ES-I3 (cell line): ENCODE measurements around the gene TP73.

Experiments used
- H3K36me3 ChIP-seq: 2 replicates; pipeline ENCODE4 v1.6.1; 2013; ENCODE audit warnings: mild to moderate bottlenecking, low read length, control low read depth, moderate library complexity; ENCODE audit not compliant: insufficient read depth
- H3K4me1 ChIP-seq: 2 replicates; pipeline ENCODE4 v1.6.1; 2013; ENCODE audit warnings: mild to moderate bottlenecking, control low read depth, low read length; ENCODE audit not compliant: insufficient read depth
- H3K9ac ChIP-seq: 2 replicates; pipeline ENCODE4 v1.6.1; 2013; ENCODE audit warnings: low read depth, mild to moderate bottlenecking, low read length, moderate library complexity
- H3K9me3 ChIP-seq: 2 replicates; pipeline ENCODE4 v1.6.1; 2013; ENCODE audit warnings: mild to moderate bottlenecking, low read length, moderate library complexity; ENCODE audit not compliant: control insufficient read depth, insufficient read depth

Gene TP73

GRCh38 chr1:3725366-3725765 lies 73.0 kb downstream of the TP73 start:
- no peak overlapping the region for H3K9ac ChIP-seq
- no peaks in the 10 kb centered on the region for H3K9me3 ChIP-seq
- H3K36me3 ChIP-seq: no peaks in the 10 kb centered on the region
- H3K4me1 ChIP-seq: peaks cover 4% of the 10 kb centered on the region; the same call in 1 of the 2 replicates

GRCh38 chr1:3727042-3727824 lies 74.9 kb downstream of the TP73 start:
- no peak overlapping the region for H3K9ac ChIP-seq
- H3K36me3 ChIP-seq: no peaks in the 10 kb centered on the region

GRCh38 chr1:3727825-3728776 lies 75.8 kb downstream of the TP73 start:
- Histone ChIP-seq H3K36me3 (no peaks in the 10 kb centered on the region), H3K9ac (no peak overlapping the region), H3K4me1 (no peaks in the 10 kb centered on the region; the same call in 1 of the 2 replicates)

More at GRCh38 chr1:3727042-3727824, 74.9 kb downstream of the TP73 start:
- H3K4me1 ChIP-seq: no peaks in the 10 kb centered on the region
- no peaks in the 10 kb centered on the region for H3K9me3 ChIP-seq

GRCh38 chr1:3729594-3730542 lies 77.6 kb downstream of the TP73 start:
- Histone ChIP-seq H3K4me1 (peaks cover 4% of the 10 kb centered on the region; the same call in 1 of the 2 replicates), H3K9me3 (no peaks in the 10 kb centered on the region), H3K36me3 (no peaks in the 10 kb centered on the region), H3K9ac (no peak overlapping the region)

More at GRCh38 chr1:3727825-3728776, 75.8 kb downstream of the TP73 start:
- no peaks in the 10 kb centered on the region for H3K9me3 ChIP-seq

- H3K9ac ChIP-seq: no peak overlapping the region
These were observed 78.4 kb downstream of the TP73 start for GRCh38 chr1:3730543-3731247.

GRCh38 chr1:3731583-3732433 lies 79.5 kb downstream of the TP73 start:
- no peak overlapping the region for H3K9ac ChIP-seq
- H3K36me3 ChIP-seq: no peaks in the 10 kb centered on the region
- peaks cover 4% of the 10 kb centered on the region; the same call in 1 of the 2 replicates for H3K4me1 ChIP-seq
- H3K9me3 ChIP-seq: no peaks in the 10 kb centered on the region

More at GRCh38 chr1:3730543-3731247, 78.4 kb downstream of the TP73 start:
- no peaks in the 10 kb centered on the region for H3K36me3 ChIP-seq
- H3K4me1 ChIP-seq: peaks cover 4% of the 10 kb centered on the region; the same call in 1 of the 2 replicates
- H3K9me3 ChIP-seq: no peaks in the 10 kb centered on the region

GRCh38 chr1:3732434-3733093 lies 80.2 kb downstream of the TP73 start:
- H3K4me1 ChIP-seq: peaks cover 4% of the 10 kb centered on the region; the same call in 1 of the 2 replicates
- H3K9ac ChIP-seq: no peak overlapping the region
- H3K9me3 ChIP-seq: no peaks in the 10 kb centered on the region
- H3K36me3 ChIP-seq: no peaks in the 10 kb centered on the region; the same call in 1 of the 2 replicates

- H3K36me3 ChIP-seq: peaks cover 4% of the 10 kb centered on the region; the same call in 1 of the 2 replicates
- H3K9ac ChIP-seq: no peak overlapping the region
- peaks cover 4% of the 10 kb centered on the region; the same call in 1 of the 2 replicates for H3K4me1 ChIP-seq
- no peaks in the 10 kb centered on the region for H3K9me3 ChIP-seq
These were observed 81.0 kb downstream of the TP73 start for GRCh38 chr1:3733094-3733882.

- H3K4me1 ChIP-seq: peaks cover 4% of the 10 kb centered on the region; the same call in 1 of the 2 replicates
- peaks cover 10% of the 10 kb centered on the region for H3K36me3 ChIP-seq
- no peaks in the 10 kb centered on the region for H3K9me3 ChIP-seq
- no peak overlapping the region for H3K9ac ChIP-seq
These were observed 81.7 kb downstream of the TP73 start for GRCh38 chr1:3733883-3734589.

GRCh38 chr1:3734602-3735001 lies 82.3 kb downstream of the TP73 start:
- Histone ChIP-seq H3K4me1 (peaks cover 4% of the 10 kb centered on the region; the same call in 1 of the 2 replicates), H3K9ac (no peak overlapping the region), H3K9me3 (no peaks in the 10 kb centered on the region), H3K36me3 (peaks cover 11% of the 10 kb centered on the region)
